ENCODE data around the gene ANGPTL1.
"Not testable (repeated sequence)": the region's sequence is repeated elsewhere in the genome, so short reads cannot be mapped to it uniquely, and the experiment has no call there.

ANGPTL1 gene

GRCh38 chr1:178864326-178864725 lies 6.6 kb downstream of the ANGPTL1 start:
- DNase-seq (ENCODE audit: low read depth in 2 of 2), result no peak

DNA sequence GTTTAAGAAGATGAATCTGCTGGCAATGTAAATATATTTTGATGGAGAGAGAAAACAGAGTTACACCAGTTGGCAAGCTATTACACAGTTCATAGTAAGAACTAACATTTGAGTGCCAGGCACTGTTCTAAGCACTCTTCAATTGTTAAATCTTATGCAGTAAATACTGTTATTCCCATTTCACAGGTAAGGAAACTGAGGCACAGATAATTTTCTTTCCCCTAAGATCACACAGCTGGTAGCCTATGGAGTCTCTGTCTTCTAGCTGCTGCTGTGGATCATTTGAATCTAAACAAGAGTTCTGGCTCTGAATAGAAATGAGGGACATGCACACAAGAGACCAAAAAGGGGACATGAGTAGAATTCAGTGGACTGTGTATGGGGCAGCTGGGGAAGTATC lies 8.0 kb downstream of the ANGPTL1 start:
- no peak for DNase-seq (ENCODE audit: low read depth in 2 of 2)

DNA sequence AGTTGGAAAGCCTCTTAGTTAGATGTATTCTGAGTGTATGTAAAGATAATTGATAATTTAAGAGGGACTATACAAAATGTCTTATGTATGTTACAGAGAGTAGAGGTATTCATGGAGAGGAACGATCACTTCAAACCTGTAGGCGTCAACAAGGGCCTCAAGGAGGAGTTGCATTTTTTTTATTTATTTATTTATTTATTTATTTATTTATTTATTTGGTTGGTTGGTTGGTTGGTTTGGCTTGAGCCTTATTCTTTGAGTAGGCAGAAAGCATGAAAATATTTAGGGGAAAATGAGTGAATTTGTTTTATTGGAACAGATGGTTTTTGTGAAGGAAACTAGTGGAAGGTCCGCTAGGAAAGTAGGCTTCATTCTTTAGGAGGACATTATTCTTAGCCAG lies 8.5 kb downstream of the ANGPTL1 start:
- no peak for DNase-seq (ENCODE audit: low read depth in 2 of 2)

DNA sequence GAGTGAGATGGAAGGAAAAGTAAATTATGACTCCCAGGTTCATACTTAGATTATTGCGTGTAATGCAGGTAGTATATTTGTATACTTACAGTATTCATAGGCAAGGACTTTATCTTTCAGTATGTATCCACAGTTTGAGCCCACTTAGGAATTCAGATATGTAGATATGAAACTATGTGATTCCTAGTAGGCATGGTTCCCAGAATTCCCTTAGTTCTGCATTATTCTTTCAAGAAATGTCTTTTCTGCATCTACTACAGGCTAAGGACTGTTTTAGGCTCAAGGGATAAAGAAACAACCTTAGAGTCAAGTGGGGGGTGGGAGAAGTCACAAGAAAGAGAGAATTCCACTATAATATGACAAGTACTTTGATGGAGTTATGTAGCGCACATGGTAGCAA lies 13.8 kb downstream of the ANGPTL1 start:
- no peak for DNase-seq (ENCODE audit: low read depth in 2 of 2)

DNA sequence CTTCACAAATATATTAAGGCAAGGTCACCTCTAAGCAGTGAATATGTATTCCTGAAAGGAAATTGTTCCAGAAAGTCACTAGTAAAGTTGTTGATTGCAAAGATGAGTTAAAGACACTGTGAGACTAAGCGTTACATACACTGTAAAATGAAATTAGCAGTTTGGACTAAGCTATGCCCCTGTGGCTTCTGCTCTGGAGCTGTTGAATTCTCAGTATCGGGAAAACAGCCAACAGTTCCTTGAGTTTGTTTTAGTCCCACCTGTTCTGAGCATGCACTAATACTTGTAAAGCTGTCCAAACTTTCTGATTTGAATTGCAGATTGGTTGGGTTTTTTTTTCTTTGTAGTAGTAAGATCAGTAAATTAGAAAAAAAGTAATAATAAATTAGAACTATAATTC lies 21.0 kb downstream of the ANGPTL1 start:
- DNase-seq (ENCODE audit: low read depth in 2 of 2), result no peak

GRCh38 chr1:178847919-178848318 lies 23.0 kb downstream of the ANGPTL1 start:
- not testable (repeated sequence) for DNase-seq (ENCODE audit: low read depth in 2 of 2)

- no peak for DNase-seq (ENCODE audit: low read depth in 2 of 2)
Measured at GRCh38 chr1:178847396-178847849, 23.5 kb downstream of the ANGPTL1 start.

DNA sequence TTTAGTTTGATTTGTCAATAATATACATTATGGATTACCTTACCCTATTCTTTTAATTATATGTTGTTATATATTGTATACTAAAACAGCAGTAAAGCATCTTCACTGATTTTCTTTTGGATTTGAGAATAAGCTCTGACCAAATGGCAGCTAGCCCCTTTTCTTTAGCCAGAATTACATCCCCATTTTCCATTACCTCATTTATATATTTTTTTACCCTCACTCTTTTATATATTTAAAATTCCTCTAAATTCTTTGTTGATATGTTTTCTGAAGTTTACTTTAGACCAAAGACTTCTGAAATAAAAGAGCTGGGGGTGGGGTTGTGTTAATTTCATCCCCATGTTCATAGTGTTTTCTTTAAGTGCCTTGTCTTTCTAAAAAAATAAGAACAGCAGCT lies 24.6 kb downstream of the ANGPTL1 start:
- no peak for DNase-seq (ENCODE audit: low read depth in 2 of 2)

DNA sequence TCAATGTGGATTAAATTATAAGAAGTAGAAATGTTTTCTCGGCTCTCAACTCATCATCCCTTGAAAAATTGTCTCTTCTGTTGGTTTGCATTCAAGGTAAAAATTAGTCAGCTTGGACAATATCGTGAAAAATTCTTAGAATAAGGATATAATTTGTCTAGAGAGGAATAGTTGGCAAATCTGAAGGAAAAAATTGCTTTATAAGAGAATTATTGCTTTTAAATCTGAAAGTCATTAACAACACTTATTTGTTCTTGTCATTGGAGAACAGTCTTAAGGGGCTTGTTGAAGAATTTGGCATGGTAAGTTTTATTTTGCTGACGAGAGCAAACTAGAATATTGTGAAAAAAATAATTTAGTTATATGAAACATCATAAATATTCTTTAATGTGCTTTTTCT lies 26.4 kb downstream of the ANGPTL1 start:
- DNase-seq (ENCODE audit: low read depth in 2 of 2), result no peak

GRCh38 chr1:178825167-178825566 lies 45.7 kb downstream of the ANGPTL1 start:
- no peak for DNase-seq (ENCODE audit: low read depth in 2 of 2)

- no peak for DNase-seq (ENCODE audit: low read depth in 2 of 2)
Measured at GRCh38 chr1:178821134-178821866, 49.6 kb downstream of the ANGPTL1 start.

DNA sequence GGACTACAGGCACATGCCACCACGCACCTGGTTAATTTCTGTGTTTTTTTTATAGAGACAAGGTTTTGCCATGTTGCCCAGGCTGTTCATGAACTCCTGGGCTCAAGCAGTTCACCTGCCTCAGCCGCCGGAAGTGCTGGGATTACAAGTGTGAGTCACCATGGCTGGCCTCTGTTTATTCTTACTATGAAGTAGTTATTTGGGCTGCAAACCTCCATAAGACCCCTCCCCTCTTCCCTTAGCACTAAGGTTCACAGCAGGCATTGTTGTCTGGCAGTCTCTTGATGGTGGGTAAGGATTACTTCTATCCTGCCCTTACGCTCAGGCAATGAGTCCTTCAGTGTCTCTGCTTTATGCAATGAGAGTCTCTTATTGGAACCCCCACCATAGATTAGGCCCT lies 51.8 kb downstream of the ANGPTL1 start:
- no peak for DNase-seq (ENCODE audit: low read depth in 2 of 2)

DNA sequence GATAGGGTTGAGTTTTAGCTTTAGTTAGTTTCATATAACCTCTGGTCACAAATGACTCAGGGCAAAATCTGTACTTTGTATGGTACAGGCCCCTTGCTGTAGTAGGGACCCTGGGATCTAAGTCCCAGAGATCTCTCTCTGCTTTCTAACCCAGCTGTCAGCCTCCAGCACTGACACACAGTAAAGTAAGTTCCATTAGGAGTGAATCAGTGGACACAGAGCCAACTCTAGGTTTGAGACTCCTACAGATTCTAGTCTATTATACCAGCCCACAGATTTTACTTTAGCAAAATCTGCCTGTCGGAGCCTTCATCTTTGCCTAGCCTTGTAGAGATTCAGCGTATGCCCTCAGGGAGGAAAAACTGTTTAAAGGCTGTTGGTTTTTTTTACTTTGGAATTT lies 52.5 kb downstream of the ANGPTL1 start:
- no peak for DNase-seq (ENCODE audit: low read depth in 2 of 2)

DNA sequence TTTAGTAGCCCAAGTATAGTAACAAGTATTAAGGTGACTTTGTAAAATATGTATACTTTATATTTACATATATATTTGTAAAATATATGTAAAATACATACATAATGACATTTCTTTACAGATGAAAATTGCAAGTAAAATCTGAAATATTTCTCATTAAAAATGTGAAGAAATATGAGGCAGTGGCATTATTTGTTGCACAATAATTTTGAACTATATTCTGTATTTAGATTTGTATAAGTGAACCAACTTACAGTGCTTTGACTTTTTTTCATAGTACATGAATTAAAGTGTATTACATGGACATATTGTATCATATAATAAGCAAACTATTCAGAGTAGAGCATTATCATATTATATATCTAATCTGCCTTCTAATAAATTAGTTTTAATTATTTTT lies 60.3 kb downstream of the ANGPTL1 start:
- no peak for DNase-seq (ENCODE audit: low read depth in 2 of 2)

DNA sequence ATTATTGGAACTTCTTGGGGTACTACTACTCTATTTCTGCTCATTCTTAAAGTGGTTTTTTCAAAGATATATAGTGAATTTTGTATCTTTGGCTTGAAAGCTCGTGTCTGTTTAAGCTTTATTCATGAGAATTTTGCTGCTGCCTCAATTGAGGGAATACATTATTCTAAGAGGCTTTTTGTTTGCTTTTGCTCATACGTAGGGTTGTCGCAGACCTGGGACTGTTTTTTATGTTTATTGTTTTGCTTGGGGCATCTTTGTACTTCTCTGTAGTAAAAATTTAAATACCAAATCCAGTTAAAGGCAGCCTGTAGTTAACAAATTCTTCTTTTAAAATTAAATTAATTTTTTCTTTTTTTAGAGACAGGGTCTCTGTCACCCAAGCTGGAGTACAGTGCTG lies 62.3 kb downstream of the ANGPTL1 start:
- no peak for DNase-seq (ENCODE audit: low read depth in 2 of 2)

GRCh38 chr1:178806665-178807300 lies 64.1 kb downstream of the ANGPTL1 start:
- DNase-seq (ENCODE audit: low read depth in 2 of 2), result no peak

DNA sequence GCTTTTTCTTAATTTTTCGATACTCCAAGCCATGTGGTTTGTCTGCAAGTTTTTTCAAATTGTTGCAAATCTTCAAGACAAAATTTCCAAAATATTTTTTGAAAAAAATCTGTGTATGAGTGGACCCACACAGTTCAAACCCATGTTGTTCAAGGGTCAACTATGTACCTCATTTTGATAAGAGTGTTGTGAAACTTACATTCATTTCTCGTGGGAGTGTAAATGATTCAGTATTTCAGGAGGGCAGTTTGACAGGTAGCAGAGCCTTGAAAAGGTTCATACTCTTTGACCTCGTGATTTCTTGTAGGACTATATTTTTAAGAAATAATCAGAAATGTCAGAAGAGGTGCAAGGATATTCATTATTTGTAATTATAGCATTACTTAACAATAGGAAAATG lies 68.0 kb downstream of the ANGPTL1 start:
- no peak for DNase-seq (ENCODE audit: low read depth in 2 of 2)

Measured in stimulated activated CD4-positive, alpha-beta T cell treated with anti-CD3 and anti-CD28 coated beads, Interleukin-1b, Interleukin-23, amount 100 ng/mL, for 1 hour (primary cell).